ENCODE data around the gene SCN4B.

DNA sequence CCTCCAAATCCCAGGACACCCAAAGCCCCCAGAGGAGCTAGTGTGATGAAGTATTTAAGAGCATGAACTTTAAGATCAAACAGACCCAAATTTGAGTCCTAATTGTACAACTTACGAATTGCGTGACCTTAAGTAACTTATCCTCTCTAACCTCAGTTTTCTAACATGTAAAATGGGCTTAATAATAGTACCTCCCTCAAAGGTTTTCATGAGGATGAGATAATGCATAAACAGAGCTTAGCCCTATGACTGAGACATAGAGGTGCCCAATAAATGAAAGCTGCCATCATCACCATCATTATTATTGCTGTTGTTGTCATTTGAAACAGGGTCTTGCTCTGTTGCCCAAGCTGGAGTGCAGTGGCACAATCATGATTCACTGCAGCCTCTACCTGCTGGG, 14.6 kb upstream of the SCN4B start:
- TF ChIP-seq, protein P1, sequence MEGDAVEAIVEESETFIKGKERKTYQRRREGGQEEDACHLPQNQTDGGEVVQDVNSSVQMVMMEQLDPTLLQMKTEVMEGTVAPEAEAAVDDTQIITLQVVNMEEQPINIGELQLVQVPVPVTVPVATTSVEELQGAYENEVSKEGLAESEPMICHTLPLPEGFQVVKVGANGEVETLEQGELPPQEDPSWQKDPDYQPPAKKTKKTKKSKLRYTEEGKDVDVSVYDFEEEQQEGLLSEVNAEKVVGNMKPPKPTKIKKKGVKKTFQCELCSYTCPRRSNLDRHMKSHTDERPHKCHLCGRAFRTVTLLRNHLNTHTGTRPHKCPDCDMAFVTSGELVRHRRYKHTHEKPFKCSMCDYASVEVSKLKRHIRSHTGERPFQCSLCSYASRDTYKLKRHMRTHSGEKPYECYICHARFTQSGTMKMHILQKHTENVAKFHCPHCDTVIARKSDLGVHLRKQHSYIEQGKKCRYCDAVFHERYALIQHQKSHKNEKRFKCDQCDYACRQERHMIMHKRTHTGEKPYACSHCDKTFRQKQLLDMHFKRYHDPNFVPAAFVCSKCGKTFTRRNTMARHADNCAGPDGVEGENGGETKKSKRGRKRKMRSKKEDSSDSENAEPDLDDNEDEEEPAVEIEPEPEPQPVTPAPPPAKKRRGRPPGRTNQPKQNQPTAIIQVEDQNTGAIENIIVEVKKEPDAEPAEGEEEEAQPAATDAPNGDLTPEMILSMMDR (IDR thresholded peaks at IDR 0.05), result no peak
- no peak for TF ChIP-seq EP300 (IDR thresholded peaks at IDR 0.05)

All from esophagus muscularis mucosa (tissue), 3 donors.